BLaER1 (cell line): Measurements from ENCODE around the gene TXK.
"Not testable (repeated sequence)": the region's sequence is repeated elsewhere in the genome, so short reads cannot be mapped to it uniquely, and the experiment has no call there.

Source experiments
- H3K27ac ChIP-seq: shearing (Covaris generic); formaldehyde crosslinking; 2 replicates; pipeline ENCODE4 v1.8.1; 2022
- H3K27me3 ChIP-seq: shearing (Covaris generic); formaldehyde crosslinking; 2 replicates; pipeline ENCODE4 v1.8.1; 2022
- H3K36me3 ChIP-seq: shearing (Covaris generic); formaldehyde crosslinking; 2 replicates; pipeline ENCODE4 v1.8.1; 2022
- H3K4me1 ChIP-seq: shearing (Covaris generic); formaldehyde crosslinking; 2 replicates; pipeline ENCODE4 v1.8.1; 2022
- H3K4me2 ChIP-seq: shearing (Covaris generic); formaldehyde crosslinking; 2 replicates; pipeline ENCODE4 v1.8.1; 2022
- H3K4me3 ChIP-seq: shearing (Covaris generic); formaldehyde crosslinking; 2 replicates; pipeline ENCODE4 v1.8.1; 2022
- H3K9ac ChIP-seq: shearing (Covaris generic); formaldehyde crosslinking; 2 replicates; pipeline ENCODE4 v1.8.1; 2022
- H3K9me3 ChIP-seq: shearing (Covaris generic); formaldehyde crosslinking; 2 replicates; pipeline ENCODE4 v1.8.1; 2022
- H4K20me1 ChIP-seq: shearing (Covaris generic); formaldehyde crosslinking; 2 replicates; pipeline ENCODE4 v1.8.1; 2022
- Cebpa-rat ChIP-seq: shearing (Covaris generic); IDR thresholded peaks from 2 replicates; pipeline ENCODE4 v1.8.1; 2022

TXK gene

GRCh38 chr4:48134081-48134480 is at the start of gene TXK:
Gene TXK, minus strand, starts transcription at chr4:48134250. Its CDS starts 80 bp downstream, at chr4:48134170.
- Histone ChIP-seq H3K27me3 (no peaks in the 10 kb centered on the region), H3K9ac (no peak within 1 kb of the TSS), H3K4me3 (no peak within 1 kb of the TSS), H3K4me2 (no peak within 1 kb of the TSS), H3K4me1 (peaks cover 24% of the 10 kb centered on the region), H3K27ac (no peak within 1 kb of the TSS), H4K20me1 (peaks cover 27% of the 10 kb centered on the region), H3K36me3 (peaks cover 89% of the 10 kb centered on the region), H3K9me3 (no peaks in the 10 kb centered on the region)
- no peak for TF ChIP-seq Cebpa-rat

DNA sequence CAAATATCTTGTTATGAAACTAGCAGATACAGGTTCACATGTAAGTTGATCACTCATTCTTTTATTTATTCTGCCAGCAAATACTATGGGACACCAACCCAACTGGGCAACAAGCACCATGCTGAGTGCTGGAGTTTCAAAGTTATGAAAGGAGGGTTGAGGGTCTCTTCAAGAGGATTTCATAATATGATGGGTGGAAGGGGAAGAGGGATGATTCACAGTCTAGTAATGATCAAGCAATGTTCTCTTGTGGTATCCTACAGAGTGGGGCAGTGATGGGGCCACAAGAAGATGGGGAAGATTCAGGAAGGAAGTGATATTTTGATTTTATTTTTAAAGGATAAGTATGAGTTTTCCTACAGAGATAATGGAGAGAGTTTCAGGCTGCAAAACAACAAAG is 46.2 kb upstream of the TXK start:
- H3K36me3 ChIP-seq = peaks cover 94% of the 10 kb centered on the region
- H3K27ac ChIP-seq = no peak overlapping the region

DNA sequence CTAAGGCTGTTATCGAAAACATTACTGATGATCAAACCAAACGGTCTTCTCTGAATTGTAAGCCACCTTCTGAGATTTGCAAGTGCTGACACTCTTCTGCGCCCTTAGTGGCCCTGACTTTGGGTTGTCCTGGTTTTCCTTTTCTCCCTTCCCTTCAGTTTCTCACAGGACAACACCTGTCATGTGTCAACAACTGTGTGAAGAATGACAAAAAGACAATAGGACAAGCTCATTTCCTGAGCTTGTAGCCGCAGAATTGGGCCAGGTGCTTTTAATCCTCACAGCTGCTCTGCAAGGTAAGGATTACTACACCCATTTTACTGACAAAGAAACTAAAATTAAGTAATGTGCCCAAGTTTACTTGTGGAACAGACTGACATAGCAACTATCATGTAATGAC is 44.9 kb upstream of the TXK start:
- Histone ChIP-seq H4K20me1 (peaks cover 100% of the 10 kb centered on the region), H3K27ac (no peak overlapping the region), H3K4me3 (no peak overlapping the region), H3K27me3 (no peaks in the 10 kb centered on the region), H3K9me3 (peaks cover 30% of the 10 kb centered on the region), H3K4me1 (peaks cover 9% of the 10 kb centered on the region; the same call in 1 of the 2 replicates), H3K9ac (no peak overlapping the region), H3K4me2 (no peak overlapping the region), H3K36me3 (peaks cover 96% of the 10 kb centered on the region)
- no peak for TF ChIP-seq Cebpa-rat

More for the DNA sequence above, 46.2 kb upstream of the TXK start:
- Histone ChIP-seq H3K4me3 (no peak overlapping the region), H3K4me2 (no peak overlapping the region), H3K9ac (no peak overlapping the region), H3K9me3 (peaks cover 30% of the 10 kb centered on the region), H3K27me3 (no peaks in the 10 kb centered on the region), H3K4me1 (peaks cover 9% of the 10 kb centered on the region; the same call in 1 of the 2 replicates), H4K20me1 (peaks cover 100% of the 10 kb centered on the region)
- TF ChIP-seq Cebpa-rat = no peak

DNA sequence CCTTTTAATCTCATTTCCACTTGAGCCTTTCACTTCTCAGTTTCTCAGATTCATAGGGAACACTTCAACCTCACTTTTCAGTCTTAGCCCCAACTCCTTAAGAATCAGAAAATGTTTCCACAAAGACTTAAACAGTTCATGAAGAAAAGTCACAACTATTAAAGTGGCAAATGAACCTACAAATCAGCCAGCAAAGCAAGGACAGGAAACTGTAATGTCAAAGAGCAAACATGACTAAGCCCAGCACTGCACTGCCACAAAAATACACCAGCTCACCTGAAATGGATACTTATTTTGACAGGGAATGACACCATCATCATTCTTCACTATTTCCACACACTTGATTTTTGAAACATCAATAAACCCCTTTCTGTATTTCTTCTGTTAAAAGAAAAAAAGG is 41.8 kb upstream of the TXK start:
- H3K4me1 ChIP-seq = peaks cover 5% of the 10 kb centered on the region; the same call in 1 of the 2 replicates

GRCh38 chr4:48175328-48175727 is 41.3 kb upstream of the TXK start:
- Histone ChIP-seq H3K9ac (no peak overlapping the region), H3K27ac (no peak overlapping the region), H3K36me3 (peaks cover 96% of the 10 kb centered on the region), H3K4me2 (no peak overlapping the region), H3K9me3 (peaks cover 23% of the 10 kb centered on the region), H3K4me1 (0 out of 2 replicates have a peak, but pooled peaks cover under 1% of the 10 kb centered on the region), H4K20me1 (peaks cover 99% of the 10 kb centered on the region), H3K27me3 (no peaks in the 10 kb centered on the region), H3K4me3 (no peak overlapping the region)
- TF ChIP-seq Cebpa-rat = no peak

More for the DNA sequence above, 41.8 kb upstream of the TXK start:
- Histone ChIP-seq H3K27ac (no peak overlapping the region), H3K4me3 (no peak overlapping the region), H4K20me1 (peaks cover 99% of the 10 kb centered on the region), H3K27me3 (no peaks in the 10 kb centered on the region), H3K9me3 (peaks cover 23% of the 10 kb centered on the region), H3K4me2 (no peak overlapping the region), H3K36me3 (peaks cover 96% of the 10 kb centered on the region), H3K9ac (no peak overlapping the region)
- no peak for TF ChIP-seq Cebpa-rat

- H3K27ac ChIP-seq = no peak overlapping the region
Measured at GRCh38 chr4:48173056-48173991, 39.3 kb upstream of the TXK start.

GRCh38 chr4:48172651-48173050 is 38.6 kb upstream of the TXK start:
- H3K27ac ChIP-seq = no peak overlapping the region
- no peak overlapping the region for H3K9ac ChIP-seq
- H4K20me1 ChIP-seq = peaks cover 96% of the 10 kb centered on the region
- no peaks in the 10 kb centered on the region for H3K4me1 ChIP-seq
- no peak overlapping the region for H3K4me2 ChIP-seq
- no peak overlapping the region for H3K4me3 ChIP-seq
- H3K36me3 ChIP-seq = peaks cover 96% of the 10 kb centered on the region
- H3K27me3 ChIP-seq = no peaks in the 10 kb centered on the region
- peaks cover 2% of the 10 kb centered on the region for H3K9me3 ChIP-seq
- TF ChIP-seq Cebpa-rat = no peak

More at GRCh38 chr4:48173056-48173991, 39.3 kb upstream of the TXK start:
- H3K4me2 ChIP-seq = no peak overlapping the region
- H4K20me1 ChIP-seq = peaks cover 96% of the 10 kb centered on the region
- no peaks in the 10 kb centered on the region for H3K27me3 ChIP-seq
- H3K36me3 ChIP-seq = peaks cover 96% of the 10 kb centered on the region
- H3K4me1 ChIP-seq = no peaks in the 10 kb centered on the region
- no peak overlapping the region for H3K9ac ChIP-seq
- TF ChIP-seq Cebpa-rat = no peak
- H3K4me3 ChIP-seq = no peak overlapping the region
- H3K9me3 ChIP-seq = peaks cover 8% of the 10 kb centered on the region

DNA sequence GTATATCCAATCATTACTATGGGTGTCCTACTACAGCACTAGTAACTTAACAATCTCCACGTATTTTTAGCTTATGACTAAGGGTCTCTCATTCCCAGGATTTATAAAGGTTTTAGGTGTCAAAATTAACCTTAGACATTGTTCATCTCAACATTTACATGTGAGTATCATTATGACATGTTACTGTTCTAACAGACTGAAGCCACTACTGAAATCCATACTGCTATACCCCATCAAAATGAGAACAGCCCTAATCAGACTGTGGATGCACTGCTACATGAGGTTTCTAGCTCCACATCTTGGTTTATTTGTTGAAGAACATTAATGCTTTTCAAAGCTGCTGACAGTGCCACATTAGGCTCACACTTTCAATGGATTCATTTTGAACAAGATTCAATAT is 35.6 kb upstream of the TXK start:
- no peak for TF ChIP-seq Cebpa-rat
- no peak overlapping the region for H3K4me3 ChIP-seq
- H3K27me3 ChIP-seq = no peaks in the 10 kb centered on the region
- no peak overlapping the region for H3K4me2 ChIP-seq
- H3K9me3 ChIP-seq = peaks cover 3% of the 10 kb centered on the region; the same call in 1 of the 2 replicates
- peaks cover 99% of the 10 kb centered on the region for H3K36me3 ChIP-seq
- H4K20me1 ChIP-seq = peaks cover 81% of the 10 kb centered on the region
- H3K9ac ChIP-seq = no peak overlapping the region
- no peak overlapping the region for H3K27ac ChIP-seq
- no peaks in the 10 kb centered on the region for H3K4me1 ChIP-seq

DNA sequence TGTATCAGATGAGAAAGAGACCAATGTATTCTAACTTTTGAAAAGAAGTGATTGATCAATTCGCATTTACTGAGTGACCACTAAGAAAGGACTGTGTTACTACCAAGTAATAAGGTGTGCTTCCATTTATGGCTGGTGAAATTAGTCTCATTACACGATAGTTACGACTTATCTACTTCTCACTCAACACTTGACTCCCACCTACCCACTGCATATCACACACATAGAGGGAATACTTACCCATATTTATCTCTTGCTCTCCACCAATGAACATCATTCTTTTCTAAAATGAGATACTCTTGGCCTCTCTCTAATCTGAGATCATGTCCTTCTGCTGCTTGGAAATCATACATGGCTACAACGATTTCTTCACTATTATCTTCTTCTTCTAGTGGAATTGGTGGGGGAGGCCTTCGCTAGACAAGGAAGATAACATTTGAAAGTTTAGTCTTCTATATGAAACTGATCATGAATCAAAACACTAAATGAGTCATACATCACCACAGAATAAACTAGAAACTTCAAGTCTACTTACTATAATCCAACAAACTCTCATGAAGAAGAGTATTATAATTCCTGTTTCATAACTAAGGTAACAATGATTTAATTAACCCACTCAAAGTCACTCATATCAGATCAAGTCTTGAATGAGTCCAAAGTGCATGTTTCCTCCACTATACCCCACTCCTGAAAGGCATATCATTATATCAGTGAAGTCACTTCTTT is 33.7 kb upstream of the TXK start:
- Histone ChIP-seq H3K27me3 (no peaks in the 10 kb centered on the region), H3K4me1 (no peaks in the 10 kb centered on the region), H3K4me2 (no peak overlapping the region), H4K20me1 (peaks cover 74% of the 10 kb centered on the region), H3K27ac (no peak overlapping the region), H3K9ac (no peak overlapping the region), H3K4me3 (no peak overlapping the region), H3K9me3 (peaks cover 3% of the 10 kb centered on the region; the same call in 1 of the 2 replicates), H3K36me3 (peaks cover 99% of the 10 kb centered on the region)
- TF ChIP-seq Cebpa-rat = no peak

DNA sequence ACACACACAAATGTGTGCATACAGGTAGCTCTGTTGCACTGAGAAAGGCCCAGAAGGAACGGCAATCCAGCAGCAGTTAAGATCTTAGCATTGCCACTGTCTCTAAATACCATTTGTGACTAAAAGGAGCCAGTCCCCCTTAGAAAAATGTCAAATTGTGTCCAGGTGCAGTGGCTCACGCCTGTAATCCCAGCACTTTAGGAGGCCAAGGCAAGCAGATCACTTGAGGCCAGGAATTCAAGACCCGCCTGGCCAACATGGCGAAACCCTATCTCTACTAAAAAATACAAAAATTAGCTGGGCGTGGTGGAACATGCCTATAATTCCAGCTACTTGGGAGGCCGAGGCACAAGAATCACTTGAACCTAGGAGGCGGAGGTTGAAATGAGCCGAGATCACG is 30.5 kb upstream of the TXK start:
- Histone ChIP-seq H4K20me1 (peaks cover 51% of the 10 kb centered on the region), H3K36me3 (peaks cover 100% of the 10 kb centered on the region)
- H3K9me3 ChIP-seq, H3K4me1 ChIP-seq, H3K27ac ChIP-seq, H3K4me2 ChIP-seq, H3K27me3 ChIP-seq, H3K9ac ChIP-seq, H3K4me3 ChIP-seq: not testable (repeated sequence)
